ENCODE measurements around the gene TNFRSF12A. TPM values are rescaled to one million over a fixed set of nuclear protein-coding genes. Genes with fewer than 3 reads are reported as not detected.

The TNFRSF12A gene
- total and polyA plus RNA-seq, 2 of the 13 experiments (the other 11 are each of a cell fraction or from before 2014, with no cell fraction given) = 61.9 to 66.0 TPM

GRCh38 chr16:3032624-3033023 is 12.5 kb downstream of the TNFRSF12A start (continued):
- TF ChIP-seq AHDC1 (CRISPR knock-in tag; IDR thresholded peaks at IDR 0.05; ENCODE audit: borderline replicate concordance) (no peak), RFX1 (IDR thresholded peaks at IDR 0.05) (no peak), NFIC (IDR thresholded peaks at IDR 0.05; ENCODE audit: low read length) (no peak), ZNF234 (CRISPR knock-in tag; conservative IDR thresholded peaks at IDR 0.05) (no peak), ETV5 (CRISPR knock-in tag; IDR thresholded peaks at IDR 0.05; ENCODE audit: borderline replicate concordance) (no peak), FOXC1 (CRISPR knock-in tag; IDR thresholded peaks at IDR 0.05; ENCODE audit: borderline replicate concordance) (no peak), KDM5B (CRISPR knock-in tag; IDR thresholded peaks at IDR 0.05; ENCODE audit: borderline replicate concordance) (no peak), ZNF562 (CRISPR knock-in tag; IDR thresholded peaks at IDR 0.05; ENCODE audit: borderline replicate concordance) (no peak), SOX5 (CRISPR knock-in tag; IDR thresholded peaks at IDR 0.05; ENCODE audit: borderline replicate concordance) (no peak), GPN1 (CRISPR knock-in tag; IDR thresholded peaks at IDR 0.05; ENCODE audit: borderline replicate concordance) (no peak)

Data from HepG2 (cell line).